Keratinocyte (primary cell): ENCODE results near the gene PTGS2. TPM values are rescaled to one million over a fixed set of nuclear protein-coding genes. Genes with fewer than 3 reads are reported as not detected.
A peak's percentile ranks its signal among the peaks of the same experiment; 100 is the strongest.

Experiments used
- DNase-seq: peaks from one replicate; pipeline ENCODE4 v3.0.0-alpha.2; 2011; ENCODE audit warnings: low read depth, missing footprints, low spot score
- FAIRE-seq: peaks from 2 replicates; lab custom pipeline; 2011; peaks lifted over from hg19 to GRCh38; lab: Jason Lieb, UNC
- H2AFZ ChIP-seq: 2 replicates; pipeline ENCODE4 v1.6.0; 2012; ENCODE audit warnings: low read length, control low read depth, inconsistent platforms; ENCODE audit not compliant: control insufficient read depth
- H3K27ac ChIP-seq: 2 replicates; pipeline ENCODE4 v1.5.1; 2011; ENCODE audit warnings: low read length; ENCODE audit not compliant: control insufficient read depth, insufficient read depth
- H3K27me3 ChIP-seq: 3 replicates; pipeline ENCODE4 v1.6.0; 2011; ENCODE audit warnings: low read length; ENCODE audit not compliant: control insufficient read depth, insufficient read depth; ENCODE audit errors: extremely low read depth
- H3K36me3 ChIP-seq, 2 experiments: 2 replicates in 1 of 2; 3 replicates in 1 of 2; pipeline ENCODE4 v1.5.1; 2011; ENCODE audit warnings: low read length in 2 of 2, mild to moderate bottlenecking in 1 of 2; ENCODE audit not compliant: control insufficient read depth in 2 of 2, insufficient read depth in 2 of 2; ENCODE audit errors: extremely low read depth in 1 of 2
- H3K4me1 ChIP-seq: 3 replicates; pipeline ENCODE4 v1.5.1; 2011; ENCODE audit warnings: low read length; ENCODE audit not compliant: control insufficient read depth, insufficient read depth; ENCODE audit errors: extremely low read depth
- H3K4me2 ChIP-seq: 3 replicates; pipeline ENCODE4 v1.6.0; 2011; ENCODE audit warnings: low read depth, low read length; ENCODE audit not compliant: control insufficient read depth, insufficient read depth; ENCODE audit errors: extremely low read depth
- H3K4me3 ChIP-seq, 3 experiments: fragments of 200-600 bp in 1 of 3; sonication (generic) in 1 of 3; 2 replicates in 2 of 3; 3 replicates in 1 of 3; pipeline ENCODE4 v1.5.1; 2011 to 2016; ENCODE audit warnings: low read length in 3 of 3, mild to moderate bottlenecking in 3 of 3, control low read depth in 2 of 3, inconsistent platforms in 1 of 3, low read depth in 1 of 3, mixed read lengths in 1 of 3, mixed run types in 1 of 3, moderate library complexity in 1 of 3; ENCODE audit not compliant: control insufficient read depth in 2 of 3, insufficient read depth in 2 of 3; ENCODE audit errors: extremely low read depth in 1 of 3
- H3K79me2 ChIP-seq: 2 replicates; pipeline ENCODE4 v1.6.0; 2012; ENCODE audit warnings: low read length; ENCODE audit not compliant: control insufficient read depth, insufficient read depth
- H3K9ac ChIP-seq: 3 replicates; pipeline ENCODE4 v1.6.0; 2011; ENCODE audit warnings: low read length; ENCODE audit not compliant: control insufficient read depth, insufficient read depth; ENCODE audit errors: extremely low read depth
- H3K9me1 ChIP-seq: 3 replicates; pipeline ENCODE4 v1.6.0; 2011; ENCODE audit warnings: low read length; ENCODE audit not compliant: control insufficient read depth, insufficient read depth; ENCODE audit errors: extremely low read depth
- H3K9me3 ChIP-seq: 2 replicates; pipeline ENCODE4 v1.5.1; 2012; ENCODE audit warnings: low read depth, low read length; ENCODE audit not compliant: control insufficient read depth
- H4K20me1 ChIP-seq: 3 replicates; pipeline ENCODE4 v1.6.0; 2011; ENCODE audit warnings: low read length; ENCODE audit not compliant: control insufficient read depth, insufficient read depth; ENCODE audit errors: extremely low read depth
- EZH2 ChIP-seq: IDR thresholded peaks from one replicate; pipeline ENCODE4 v1.6.1; 2012; ENCODE audit warnings: inconsistent platforms, mild to moderate bottlenecking, low read length, moderate library complexity
- dilution Hi-C: fragments of 300-500 bp; cut with MboI; formaldehyde crosslinking; loops from one replicate; pipeline ENCODE4 v1.7.0; 2020; ENCODE audit warnings: low sequenced_read_pairs; ENCODE audit not compliant: extremely low pct_ligation_motif_present
- polyA plus RNA-seq, 5 experiments: library from polyadenylated mRNA; depleted of rRNA in 3 of 5; stranded (reverse) in 3 of 5; stranded (forward) in 1 of 5; unstranded in 1 of 5; fragments of >200 nt; gene quantifications; 1 replicate in 1 of 5; 2 replicates in 3 of 5; 3 replicates in 1 of 5; pipeline versions ENCODE4 v1.2.1 to v1.2.3, GENCODE V29; 2011 to 2012; ENCODE audit warnings: missing spikeins in 2 of 5, low read depth in 1 of 5, low replicate concordance in 1 of 5
- TF ChIP-seq, protein P1 (sequence below), 3 experiments: IDR thresholded peaks in 1 of 3; conservative IDR thresholded peaks in 1 of 3; optimal IDR thresholded peaks in 1 of 3; 2 replicates in 2 of 3; 3 replicates in 1 of 3; pipeline versions ENCODE3 to v1.5.1; 2011; ENCODE audit warnings: low read length in 3 of 3, mild to moderate bottlenecking in 3 of 3, moderate library complexity in 2 of 3, control low read depth in 1 of 3, inconsistent platforms in 1 of 3; ENCODE audit not compliant: insufficient read depth in 2 of 3; ENCODE audit errors: extremely low read depth in 1 of 3

The PTGS2 gene
- polyA plus RNA-seq, 1 donor (not counting 4 experiments of a cell fraction or from before 2014, with no cell fraction given): 117 TPM

DNA sequence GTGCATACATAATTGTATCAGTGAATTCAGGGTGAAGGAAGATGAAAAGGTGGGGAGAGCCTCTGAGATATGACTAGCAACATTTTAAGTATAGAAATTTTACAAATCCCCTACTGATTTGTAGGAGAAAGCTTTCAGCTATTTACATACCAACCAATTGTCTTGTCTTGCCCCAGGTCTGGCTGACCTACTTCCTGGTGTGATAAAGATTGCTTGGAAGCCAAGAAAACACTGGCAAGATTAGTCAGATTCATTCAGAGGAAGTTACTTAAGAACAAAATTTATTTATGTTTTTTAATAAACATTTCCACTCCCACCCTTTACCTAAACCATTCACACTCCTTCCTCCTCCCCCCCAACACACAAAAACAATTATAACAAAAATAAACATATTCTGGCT, 17.5 kb downstream of the PTGS2 start:
- peak overlapping the region; percentile 35 for H3K4me2 ChIP-seq

DNA sequence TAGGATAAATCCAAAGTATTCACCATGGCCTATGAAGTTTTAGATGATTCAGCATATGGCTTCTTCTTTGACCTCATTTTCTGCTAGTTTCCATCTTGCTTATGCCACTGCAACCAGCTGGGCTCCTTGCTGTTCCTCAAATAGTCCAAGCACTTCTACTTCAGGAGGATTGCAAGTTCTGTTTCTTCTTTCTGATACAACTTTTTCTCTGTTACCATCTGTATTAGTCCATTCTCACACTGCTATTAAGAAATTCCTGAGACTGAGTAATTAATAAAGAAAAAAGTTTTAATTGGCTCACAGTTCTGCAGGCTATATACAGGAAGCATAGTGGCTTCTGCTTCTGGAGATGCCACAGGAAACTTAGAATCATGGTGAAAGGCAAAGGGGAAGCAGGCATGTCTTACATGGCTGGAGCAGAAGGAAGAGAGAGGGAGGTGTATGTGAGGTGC, 20.3 kb downstream of the PTGS2 start:
- H3K27me3 ChIP-seq: no peaks in the 10 kb centered on the region
- peaks cover 34% of the 10 kb centered on the region for H3K4me1 ChIP-seq
- no peaks in the 10 kb centered on the region for H3K9me3 ChIP-seq
- H3K4me2 ChIP-seq: no peak overlapping the region
- no peak overlapping the region for H2AFZ ChIP-seq
- H3K27ac ChIP-seq: peak overlapping the region; percentile 75
- dilution Hi-C loops: no loop called here
- no peak overlapping the region for H3K4me3 ChIP-seq
- FAIRE-seq (peak; percentile 13), DNase-seq (no peak)
- no peak overlapping the region for H3K9ac ChIP-seq
- H3K36me3 ChIP-seq: no peaks in the 10 kb centered on the region
- no peaks in the 10 kb centered on the region for H3K79me2 ChIP-seq
- TF ChIP-seq EZH2: no peak
- TF ChIP-seq, protein P1, sequence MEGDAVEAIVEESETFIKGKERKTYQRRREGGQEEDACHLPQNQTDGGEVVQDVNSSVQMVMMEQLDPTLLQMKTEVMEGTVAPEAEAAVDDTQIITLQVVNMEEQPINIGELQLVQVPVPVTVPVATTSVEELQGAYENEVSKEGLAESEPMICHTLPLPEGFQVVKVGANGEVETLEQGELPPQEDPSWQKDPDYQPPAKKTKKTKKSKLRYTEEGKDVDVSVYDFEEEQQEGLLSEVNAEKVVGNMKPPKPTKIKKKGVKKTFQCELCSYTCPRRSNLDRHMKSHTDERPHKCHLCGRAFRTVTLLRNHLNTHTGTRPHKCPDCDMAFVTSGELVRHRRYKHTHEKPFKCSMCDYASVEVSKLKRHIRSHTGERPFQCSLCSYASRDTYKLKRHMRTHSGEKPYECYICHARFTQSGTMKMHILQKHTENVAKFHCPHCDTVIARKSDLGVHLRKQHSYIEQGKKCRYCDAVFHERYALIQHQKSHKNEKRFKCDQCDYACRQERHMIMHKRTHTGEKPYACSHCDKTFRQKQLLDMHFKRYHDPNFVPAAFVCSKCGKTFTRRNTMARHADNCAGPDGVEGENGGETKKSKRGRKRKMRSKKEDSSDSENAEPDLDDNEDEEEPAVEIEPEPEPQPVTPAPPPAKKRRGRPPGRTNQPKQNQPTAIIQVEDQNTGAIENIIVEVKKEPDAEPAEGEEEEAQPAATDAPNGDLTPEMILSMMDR (optimal IDR thresholded peaks at IDR 0.05 in 1 of 3, IDR thresholded peaks at IDR 0.05 in 1 of 3, conservative IDR thresholded peaks at IDR 0.05 in 1 of 3; ENCODE audit: extremely low read depth in 1 of 3, insufficient read depth in 2 of 3, low read length in 3 of 3): no peak
- H4K20me1 ChIP-seq: no peaks in the 10 kb centered on the region
- H3K9me1 ChIP-seq: no peaks in the 10 kb centered on the region

More for the DNA sequence above, 17.5 kb downstream of the PTGS2 start:
- dilution Hi-C loops: no loop called here
- no peaks in the 10 kb centered on the region for H4K20me1 ChIP-seq
- no peak overlapping the region for H3K4me3 ChIP-seq
- peak overlapping the region; percentile 53 for H2AFZ ChIP-seq
- FAIRE-seq: peak; percentile 86
- no peaks in the 10 kb centered on the region for H3K9me3 ChIP-seq
- peak overlapping the region; percentile 15 for H3K9ac ChIP-seq
- H3K27me3 ChIP-seq: no peaks in the 10 kb centered on the region
- peak overlapping the region; percentile 42 for H3K27ac ChIP-seq
- TF ChIP-seq, protein P1 (optimal IDR thresholded peaks at IDR 0.05 in 1 of 3, IDR thresholded peaks at IDR 0.05 in 1 of 3, conservative IDR thresholded peaks at IDR 0.05 in 1 of 3; ENCODE audit: extremely low read depth in 1 of 3, insufficient read depth in 2 of 3, low read length in 3 of 3): no peak
- no peak for TF ChIP-seq EZH2
- H3K4me1 ChIP-seq: peaks cover 30% of the 10 kb centered on the region
- H3K9me1 ChIP-seq: no peaks in the 10 kb centered on the region
- no peaks in the 10 kb centered on the region for H3K36me3 ChIP-seq
- no peak for DNase-seq
- H3K79me2 ChIP-seq: no peaks in the 10 kb centered on the region
